ENCODE data around the gene TMEM109.

DNA sequence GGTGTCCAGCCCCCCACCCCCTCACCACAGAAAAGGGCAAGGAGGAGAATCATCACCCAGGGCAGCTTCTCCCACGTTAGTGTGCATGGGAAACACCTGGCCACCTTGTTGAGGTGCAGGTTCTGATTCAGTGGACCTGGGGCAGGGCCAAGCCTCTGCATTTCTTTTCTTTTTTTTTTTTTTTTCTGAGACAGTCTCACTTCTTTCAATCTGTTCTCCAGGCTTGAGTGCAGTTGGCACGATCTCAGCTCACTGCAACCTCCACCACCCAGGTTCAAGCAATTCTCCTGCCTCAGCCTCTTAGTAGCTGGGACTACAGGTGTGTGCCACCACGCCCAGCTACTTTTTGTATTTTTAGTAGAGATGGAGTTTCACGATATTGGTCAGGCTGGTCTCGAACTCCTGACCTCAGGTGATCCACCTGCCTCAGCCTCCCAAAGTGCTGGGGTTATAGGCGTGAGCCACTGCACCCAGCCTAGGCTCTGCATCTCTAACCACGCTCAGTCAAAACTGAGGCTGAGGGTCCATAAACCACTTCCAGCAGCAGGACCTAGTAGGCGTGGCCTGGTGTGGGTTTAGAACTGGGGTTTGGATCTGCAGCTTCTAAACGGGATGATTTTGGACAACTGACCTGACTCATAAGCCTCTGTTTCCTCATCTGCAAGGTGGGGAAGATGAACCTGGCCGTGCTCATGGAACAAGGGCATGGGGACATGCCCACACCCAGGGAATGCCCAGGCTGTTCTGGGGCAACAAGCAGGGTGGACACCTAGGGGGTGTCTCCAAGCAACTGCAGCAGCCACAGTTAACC lies 45.9 kb upstream of the TMEM109 start:
- TF ChIP-seq POLR2A (IDR thresholded peaks at IDR 0.05) (no peak), CTCF (IDR thresholded peaks at IDR 0.05) (no peak)
